Activated naive CD4-positive, alpha-beta T cell treated with anti-CD3 and anti-CD28 coated beads, Interleukin-2, amount 10 ng/mL, durations not matched to agents 7 days and 5 days (primary cell): Measurements from ENCODE around the gene JUP.
A peak's percentile ranks its signal among the peaks of the same experiment; 100 is the strongest.

Source experiments
- CTCF ChIA-PET: fragments of 350-600 bp; sonication (Branson Sonifier 250); formaldehyde crosslinking; loops from one replicate; lab custom pipeline; 2021; ENCODE audit warnings: antibody characterized with exemption; lab: Charles Lee
- DNase-seq: peaks from one replicate; pipeline ENCODE4 v3.0.0-alpha.2; 2020
- H3K27ac Mint-ChIP-seq: one replicate; pipeline ENCODE4 v1.8.0; 2021; ENCODE audit warnings: mild to moderate bottlenecking, moderate library complexity, mixed read lengths
- H3K27me3 Mint-ChIP-seq: one replicate; pipeline ENCODE4 v1.8.0; 2021; ENCODE audit warnings: mild to moderate bottlenecking, mixed read lengths
- H3K36me3 Mint-ChIP-seq: one replicate; pipeline ENCODE4 v1.8.0; 2021; ENCODE audit warnings: mixed read lengths
- H3K4me1 Mint-ChIP-seq: one replicate; pipeline ENCODE4 v1.8.0; 2021; ENCODE audit warnings: mixed read lengths
- H3K4me3 Mint-ChIP-seq: one replicate; pipeline ENCODE4 v1.8.0; 2021; ENCODE audit warnings: mild to moderate bottlenecking, moderate library complexity, mixed read lengths
- H3K9me3 Mint-ChIP-seq: one replicate; pipeline ENCODE4 v1.8.0; 2021; ENCODE audit warnings: mixed read lengths

JUP gene

GRCh38 chr17:41723801-41724475 lies 62.6 kb downstream of the JUP start:
- CTCF ChIA-PET, result interaction anchor here (1.3 kb wide), 1 partner anchor 14 kb away, joined by 3 read pairs; no protein-coding TSS in a partner anchor
- H3K9me3 Mint-ChIP-seq, result no peaks in the 10 kb centered on the region

GRCh38 chr17:41722231-41722630 lies 64.3 kb downstream of the JUP start:
- peaks cover 9% of the 10 kb centered on the region for H3K4me1 Mint-ChIP-seq
- no peaks in the 10 kb centered on the region for H3K36me3 Mint-ChIP-seq
- DNase-seq, result no peak
- H3K27me3 Mint-ChIP-seq, result peaks cover 22% of the 10 kb centered on the region
- no peak overlapping the region for H3K4me3 Mint-ChIP-seq
- CTCF ChIA-PET, result interaction anchor here (1.6 kb wide), 1 partner anchor 9 kb away, joined by 3 read pairs; no protein-coding TSS in a partner anchor
- H3K27ac Mint-ChIP-seq, result no peak overlapping the region
- H3K9me3 Mint-ChIP-seq, result no peaks in the 10 kb centered on the region

More at GRCh38 chr17:41723801-41724475, 62.6 kb downstream of the JUP start:
- Mint-ChIP-seq H3K27me3 (peaks cover 20% of the 10 kb centered on the region), H3K4me3 (no peak overlapping the region), H3K36me3 (no peaks in the 10 kb centered on the region), H3K27ac (no peak overlapping the region), H3K4me1 (no peaks in the 10 kb centered on the region)
- no peak for DNase-seq

GRCh38 chr17:41718287-41718645 lies 68.2 kb downstream of the JUP start:
- CTCF ChIA-PET, result interaction anchor here (1.8 kb wide), 1 partner anchor 22 kb away, joined by 6 read pairs; no protein-coding TSS in a partner anchor
- DNase-seq, result no peak
- Mint-ChIP-seq H3K27ac (no peak overlapping the region), H3K4me3 (no peak overlapping the region), H3K9me3 (no peaks in the 10 kb centered on the region), H3K4me1 (peaks cover 14% of the 10 kb centered on the region), H3K36me3 (no peaks in the 10 kb centered on the region), H3K27me3 (peaks cover 28% of the 10 kb centered on the region)

GRCh38 chr17:41717408-41718286 lies 68.9 kb downstream of the JUP start:
- no peak overlapping the region for H3K4me3 Mint-ChIP-seq
- no peaks in the 10 kb centered on the region for H3K36me3 Mint-ChIP-seq
- no peak overlapping the region for H3K27ac Mint-ChIP-seq
- peak; percentile 41 for DNase-seq
- peaks cover 31% of the 10 kb centered on the region for H3K27me3 Mint-ChIP-seq
- CTCF ChIA-PET, result interaction anchor here (1.5 to 1.8 kb wide), 2 partner anchors 22 to 84 kb away, joined by 3 to 6 read pairs; no protein-coding TSS in a partner anchor
- H3K9me3 Mint-ChIP-seq, result no peaks in the 10 kb centered on the region
- H3K4me1 Mint-ChIP-seq, result peaks cover 14% of the 10 kb centered on the region

GRCh38 chr17:41711669-41712400 lies 74.7 kb downstream of the JUP start, which contains the start of gene GAST:
TSS of gene GAST (plus strand) at chr17:41712331. CDS start at chr17:41715437, 3,106 bp downstream.
- Mint-ChIP-seq H3K27me3 (peaks cover 60% of the 10 kb centered on the region), H3K36me3 (no peaks in the 10 kb centered on the region), H3K27ac (no peak within 1 kb of the TSS), H3K4me1 (peaks cover 1% of the 10 kb centered on the region), H3K4me3 (no peak within 1 kb of the TSS), H3K9me3 (no peaks in the 10 kb centered on the region)
- CTCF ChIA-PET, result interaction anchor here (1.4 kb wide), 1 partner anchor 163 kb away, joined by 3 read pairs; no protein-coding TSS in a partner anchor
- no peak for DNase-seq

- Mint-ChIP-seq H3K9me3 (no peaks in the 10 kb centered on the region), H3K27me3 (peaks cover 61% of the 10 kb centered on the region), H3K4me1 (no peaks in the 10 kb centered on the region), H3K4me3 (no peak overlapping the region), H3K36me3 (no peaks in the 10 kb centered on the region), H3K27ac (no peak overlapping the region)
- CTCF ChIA-PET, result interaction anchor here (1.4 kb wide), 1 partner anchor 15 kb away, joined by 11 read pairs; no protein-coding TSS in a partner anchor
- DNase-seq, result no peak
Observed at GRCh38 chr17:41710472-41711090, 75.9 kb downstream of the JUP start.

GRCh38 chr17:41707803-41708669 lies 78.5 kb downstream of the JUP start:
- peaks cover 57% of the 10 kb centered on the region for H3K27me3 Mint-ChIP-seq
- CTCF ChIA-PET, result interaction anchor here (0.6 to 3.3 kb wide), 2 partner anchors 12 to 15 kb away, joined by 3 to 13 read pairs; no protein-coding TSS in a partner anchor
- no peak for DNase-seq
- no peak overlapping the region for H3K27ac Mint-ChIP-seq
- no peaks in the 10 kb centered on the region for H3K4me1 Mint-ChIP-seq
- H3K9me3 Mint-ChIP-seq, result no peaks in the 10 kb centered on the region
- no peak overlapping the region for H3K4me3 Mint-ChIP-seq
- no peaks in the 10 kb centered on the region for H3K36me3 Mint-ChIP-seq

GRCh38 chr17:41705271-41705991 lies 81.1 kb downstream of the JUP start:
- Mint-ChIP-seq H3K9me3 (no peaks in the 10 kb centered on the region), H3K4me3 (no peak overlapping the region), H3K27me3 (peaks cover 38% of the 10 kb centered on the region), H3K4me1 (no peaks in the 10 kb centered on the region), H3K36me3 (no peaks in the 10 kb centered on the region), H3K27ac (no peak overlapping the region)
- no peak for DNase-seq
- CTCF ChIA-PET, result interaction anchor here (2.1 kb wide), 1 partner anchor 9 kb away, joined by 8 read pairs; no protein-coding TSS in a partner anchor
